Measurements from ENCODE around the gene ZNF689. TPM values are rescaled to one million over a fixed set of nuclear protein-coding genes. Genes with fewer than 3 reads are reported as not detected.

The ZNF689 gene
- total and polyA plus RNA-seq, 2 of the 4 experiments (the other 2 are of a cell fraction) = 2.7 to 2.9 TPM

GRCh38 chr16:30657866-30658730, 47.9 kb upstream of the ZNF689 start, which contains the start of gene FBRS:
Gene FBRS, plus strand, starts transcription at chr16:30658431. Its CDS starts 1,088 bp downstream, at chr16:30659519.
- Histone ChIP-seq H3K9me1 (ENCODE audit: insufficient read depth, low read length) (peaks cover 5% of the 10 kb centered on the region; the same call in 1 of the 2 replicates), H2AK9ac (replicated peaks; ENCODE audit: low read depth, low read length, poor library complexity) (peak within 1 kb of the TSS; percentile 99), H4K20me1 (ENCODE audit: insufficient read depth, low read length) (peaks cover 29% of the 10 kb centered on the region), H3K79me1 (ENCODE audit: low read depth in 1 of 2, low read length in 2 of 2) (peaks cover 28 to 50% of the 10 kb centered on the region in 2 experiments; a peak in 3 of 4 replicates), H3K23ac (ENCODE audit: low read depth, low read length) (peak within 1 kb of the TSS; percentile 100), H4K8ac (ENCODE audit: low read depth in 2 of 2, low read length in 2 of 2) (peak within 1 kb of the TSS; percentile 53 to 99), H3K4me2 (ENCODE audit: low read depth, low read length) (peak within 1 kb of the TSS; percentile 96), H3K14ac (replicated peaks; ENCODE audit: low read depth, low read length) (peak within 1 kb of the TSS; percentile 100), H2AK5ac (ENCODE audit: low read depth, low read length) (peak within 1 kb of the TSS; percentile 95), H3K4me3 (ENCODE audit: insufficient read depth, low read depth, low read length) (peak within 1 kb of the TSS; percentile 62), H3K18ac (ENCODE audit: low read depth, low read length) (peak within 1 kb of the TSS; percentile 95), H3K56ac (ENCODE audit: extremely low read depth, insufficient read depth, low read length) (peak within 1 kb of the TSS; percentile 98), H3K9me3 (ENCODE audit: control insufficient read depth, insufficient read depth, low read length) (no peaks in the 10 kb centered on the region), H3K4me1 (ENCODE audit: control insufficient read depth, insufficient read depth, low read length) (peaks cover 12% of the 10 kb centered on the region; the same call in 1 of the 2 replicates), H2AFZ (replicated peaks; ENCODE audit: low read length, poor library complexity) (peak within 1 kb of the TSS; percentile 99), H3K27ac (ENCODE audit: insufficient read depth, low read length) (peak within 1 kb of the TSS; percentile 92), H2BK5ac (ENCODE audit: low read depth, low read length, poor library complexity, severe bottlenecking) (peak within 1 kb of the TSS; percentile 96), H2BK15ac (ENCODE audit: low read depth, low read length) (peak within 1 kb of the TSS; percentile 91; the same call in 2 of the 3 replicates), H4K5ac (ENCODE audit: low read depth, low read length) (peak within 1 kb of the TSS; percentile 89), H2BK120ac (ENCODE audit: low read depth, low read length) (peak within 1 kb of the TSS; percentile 97), H3K9ac (ENCODE audit: low read depth, low read length) (peak within 1 kb of the TSS; percentile 96), H3K27me3 (ENCODE audit: control insufficient read depth, insufficient read depth, low read length) (no peaks in the 10 kb centered on the region), H2BK20ac (ENCODE audit: low read depth, low read length) (peak within 1 kb of the TSS; percentile 76), H3K4ac (ENCODE audit: low read depth, low read length) (peak within 1 kb of the TSS; percentile 100), H3K36me3 (ENCODE audit: control insufficient read depth, insufficient read depth, low read length) (peaks cover 46% of the 10 kb centered on the region), H4K91ac (ENCODE audit: insufficient read depth, low read depth, low read length) (peak within 1 kb of the TSS; percentile 99)
- no TSS peak for BruUV-seq (replicated peaks)
- TF ChIP-seq RCOR1 (IDR thresholded peaks at IDR 0.05; ENCODE audit: insufficient replicate concordance, low read length) = peak; percentile 55
- peak; percentile 69 for TF ChIP-seq RAD21 (IDR thresholded peaks at IDR 0.05; ENCODE audit: low read length)
- TF ChIP-seq MAFK (IDR thresholded peaks at IDR 0.05; ENCODE audit: low read depth, low read length) = no peak
- peak; percentile 57 for TF ChIP-seq MAZ (IDR thresholded peaks at IDR 0.05; ENCODE audit: borderline replicate concordance, low read depth, low read length)
- no peak for TF ChIP-seq CHD1 (IDR thresholded peaks at IDR 0.05; ENCODE audit: low read depth, low read length)
- peak; percentile 91 for TF ChIP-seq POLR2A (IDR thresholded peaks at IDR 0.05; ENCODE audit: low read depth, low read length)
- TF ChIP-seq CTCF (conservative IDR thresholded peaks at IDR 0.05; ENCODE audit: low read depth, low read length) = peak; percentile 98
- peak; percentile 50 for TF ChIP-seq SMC3 (IDR thresholded peaks at IDR 0.05; ENCODE audit: low read depth, low read length)
- 0 out of 2 replicates have a peak, but pooled peaks have one; percentile 3 for TF ChIP-seq BHLHE40 (IDR thresholded peaks at IDR 0.05; ENCODE audit: low read depth, low read length)
- peak; percentile 81 for TF ChIP-seq CEBPB (IDR thresholded peaks at IDR 0.05; ENCODE audit: low read depth, low read length)
- TF ChIP-seq NFE2L2 (IDR thresholded peaks at IDR 0.05; ENCODE audit: low read depth, low read length) = no peak
- in situ Hi-C loops (cut with MboI; ENCODE audit: low sequenced_read_pairs) = no loop called here
- ChIA-PET CTCF (interaction anchor here (0.5 to 1.5 kb wide), 3 partner anchors 36 to 232 kb away, joined by 3 to 4 read pairs (median 3); no protein-coding TSS in a partner anchor), POLR2A (ENCODE audit: unreplicated experiment) (interaction anchor here (0.6 kb wide), 1 partner anchor 263 kb away, joined by 3 read pairs; no protein-coding TSS in a partner anchor)
- dilution Hi-C loops (cut with HindIII; ENCODE audit: low sequenced_read_pairs, unreplicated experiment) = no loop called here
- peak; percentile 100 for DNase-seq
- intact Hi-C loops (cut with micrococcal nuclease) = loop anchor here (1.0 to 2.0 kb wide), 2 partner anchors 36 to 131 kb away; partner anchors contain the start of gene ZNF768
- peak; percentile 83 for ATAC-seq (ENCODE audit: low read depth)
- 0% methylated on average over 26 of the region's 86 CpGs; no CpG with 5 or more reads in 1 of the 2 experiments for WGBS, 2 experiments (ENCODE audit: extremely low coverage in 2 of 2, insufficient read length in 1 of 2)

All from IMR-90 (cell line).